ENCODE results near the gene ALCAM.
"Not testable (repeated sequence)": the region's sequence is repeated elsewhere in the genome, so short reads cannot be mapped to it uniquely, and the experiment has no call there.

The ALCAM gene

DNA sequence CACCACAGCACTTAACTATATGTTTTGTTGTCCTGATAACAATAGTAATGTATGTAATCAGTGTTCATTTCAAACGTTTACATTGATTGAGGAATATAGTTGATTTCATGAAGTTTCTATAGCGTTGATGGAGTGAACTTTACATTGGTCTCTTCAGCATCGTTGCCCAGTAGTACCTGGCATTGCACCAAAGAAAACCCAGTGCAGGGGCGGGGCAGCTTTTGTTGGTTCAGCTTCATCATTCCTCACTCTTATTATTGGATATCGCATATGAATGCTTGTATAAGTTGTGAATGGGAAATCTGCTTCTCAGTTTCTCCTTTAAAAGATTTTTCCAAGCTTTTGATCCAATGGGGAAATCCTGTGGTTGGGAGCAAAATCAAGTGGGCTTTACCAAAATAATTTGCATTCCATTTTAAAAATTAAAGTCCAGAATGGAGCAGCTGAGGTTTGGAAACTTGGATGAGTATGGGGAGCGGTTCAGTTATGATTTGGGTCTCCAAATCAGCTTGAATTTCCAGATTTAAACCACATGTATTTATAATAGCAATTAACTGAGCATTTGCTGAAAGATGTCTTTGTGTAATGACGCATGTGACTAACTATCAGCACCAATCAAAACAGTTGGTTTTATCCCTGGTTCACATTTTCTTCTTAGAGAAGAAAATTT is 213.7 kb downstream of the ALCAM start:
- no peak for DNase-seq (ENCODE audit: low read depth in 4 of 4, low spot score in 1 of 4)

DNA sequence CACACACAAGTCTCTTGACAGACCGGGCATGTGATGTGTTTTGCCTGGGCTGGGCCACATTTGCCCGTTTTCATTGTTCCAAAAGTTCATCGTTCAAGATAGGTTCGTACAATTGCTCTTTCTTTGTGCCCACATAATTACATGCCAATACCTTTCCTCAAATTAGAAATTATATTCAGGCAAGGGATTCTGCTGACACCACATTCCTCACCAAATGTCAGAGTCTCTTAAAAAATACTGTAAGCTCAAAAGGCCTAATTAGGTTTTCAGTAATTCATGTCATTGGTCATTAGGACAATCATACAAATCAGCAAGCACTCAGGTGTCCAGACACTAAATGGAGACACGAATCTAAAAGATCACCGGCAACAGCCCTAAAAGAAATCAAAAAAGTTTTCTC is 215.3 kb downstream of the ALCAM start:
- DNase-seq (ENCODE audit: low read depth in 4 of 4, low spot score in 1 of 4): no peak

DNA sequence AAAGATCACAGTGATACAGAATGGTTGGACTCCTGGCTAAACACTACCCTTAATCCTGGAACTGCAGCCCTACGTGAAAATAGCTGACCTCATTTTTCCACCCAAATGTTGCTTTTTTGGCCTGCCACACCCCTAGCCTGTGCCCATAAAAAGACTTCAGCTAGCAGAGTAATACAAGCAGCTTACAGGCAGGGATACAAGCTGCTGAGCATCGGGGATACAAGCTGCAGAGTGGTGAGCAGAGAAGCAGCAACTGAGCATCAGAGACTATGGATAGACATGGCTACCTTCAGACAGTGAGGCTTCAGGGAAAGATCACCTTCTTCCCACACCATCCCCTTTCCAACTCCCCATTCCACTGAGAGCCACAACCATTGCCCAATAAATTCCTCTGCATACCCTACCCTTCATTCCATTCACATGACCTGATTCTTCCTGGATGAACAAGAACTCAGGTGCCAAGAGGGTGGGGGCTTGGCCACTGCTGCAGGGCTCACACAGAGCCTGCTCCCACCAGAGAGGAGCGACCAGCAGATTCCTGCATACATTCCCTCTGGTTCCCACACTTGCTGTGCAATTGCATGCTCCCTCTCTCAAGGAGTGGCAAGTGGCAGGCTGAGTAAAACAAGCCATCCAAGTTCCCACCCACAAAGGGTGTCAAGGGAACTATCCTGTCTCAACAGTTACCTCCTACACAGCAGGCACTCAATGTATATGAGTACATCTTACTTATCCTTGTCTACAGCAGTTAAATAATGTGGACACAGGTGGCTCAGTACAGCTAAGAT is 217.5 kb downstream of the ALCAM start:
- no peak for DNase-seq (ENCODE audit: low read depth in 4 of 4, low spot score in 1 of 4)

DNA sequence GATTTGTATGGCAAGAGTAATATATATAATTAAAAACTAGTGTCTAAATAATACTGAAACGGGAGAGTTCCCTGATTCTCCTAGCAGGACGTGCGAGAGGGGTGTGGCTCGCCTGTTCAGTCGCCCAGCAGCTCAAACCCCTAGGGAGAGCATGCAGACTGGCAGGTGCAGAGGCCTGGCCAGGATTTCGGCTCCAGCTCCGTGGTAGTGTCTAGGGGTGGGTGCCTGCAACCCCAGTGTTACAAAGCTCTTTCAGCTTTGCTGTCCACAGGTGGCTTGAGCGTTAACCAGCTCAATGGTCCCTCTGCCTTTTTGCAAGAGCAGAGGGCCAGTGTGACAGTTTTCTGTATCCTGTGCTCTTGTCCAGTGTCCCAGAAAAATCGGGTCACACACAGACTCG is 226.6 kb downstream of the ALCAM start:
- no peak for DNase-seq (ENCODE audit: low read depth in 4 of 4, low spot score in 1 of 4)

DNA sequence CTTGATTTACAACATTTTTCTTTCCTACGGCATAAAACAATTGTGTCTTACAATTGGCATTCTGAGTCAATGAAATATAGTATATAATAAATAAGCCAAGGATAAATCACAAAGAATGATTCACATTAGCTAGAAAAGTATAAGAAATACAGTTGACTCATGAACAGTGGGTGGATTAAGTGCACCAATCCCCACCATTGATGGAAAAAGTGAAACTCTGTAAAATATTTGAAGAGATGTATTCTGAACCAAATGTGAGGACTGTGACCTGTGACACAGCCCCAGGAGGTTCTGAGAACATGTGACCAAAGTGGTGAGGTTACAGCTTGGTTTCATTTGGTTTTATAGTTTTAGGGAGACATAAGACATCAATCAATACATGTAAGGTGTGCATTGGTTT is 227.5 kb downstream of the ALCAM start:
- no peak for DNase-seq (ENCODE audit: low read depth in 4 of 4, low spot score in 1 of 4)

DNA sequence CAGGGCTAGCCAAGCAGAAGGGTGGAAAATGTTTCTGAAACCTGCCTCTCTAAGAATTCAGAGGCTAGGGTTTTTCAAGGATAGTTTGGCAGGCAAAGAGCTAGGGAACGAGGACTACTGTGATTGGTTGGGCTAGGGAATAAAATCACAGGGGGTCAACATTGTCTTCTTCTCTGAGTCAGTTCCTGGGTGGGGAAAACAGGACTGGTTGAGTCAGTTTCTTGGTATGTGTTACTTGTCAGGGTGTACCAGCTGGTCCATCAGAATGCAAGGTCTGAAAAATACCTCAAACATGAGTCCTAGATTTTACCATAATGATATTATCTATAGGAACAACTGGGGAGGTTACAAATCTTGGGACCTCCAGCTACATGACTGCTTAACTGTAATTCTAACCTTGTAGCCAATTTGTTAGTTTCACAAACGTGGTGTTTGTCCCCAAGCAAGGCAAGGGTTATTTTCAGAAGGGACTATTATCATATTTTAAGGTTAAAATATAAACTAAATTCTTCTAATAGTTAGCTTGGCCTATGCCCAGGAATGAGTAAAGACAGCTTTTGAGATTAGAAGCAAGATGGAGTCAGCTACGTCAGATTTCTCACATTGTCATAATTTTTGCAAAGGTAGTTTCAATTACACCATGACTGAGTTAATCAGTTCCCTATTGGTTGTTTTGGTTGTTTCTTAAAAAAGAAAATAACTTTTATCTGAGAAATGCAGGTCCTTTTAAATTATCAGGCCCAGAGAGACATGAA is 231.5 kb downstream of the ALCAM start:
- no peak for DNase-seq (ENCODE audit: low read depth in 4 of 4, low spot score in 1 of 4)

DNA sequence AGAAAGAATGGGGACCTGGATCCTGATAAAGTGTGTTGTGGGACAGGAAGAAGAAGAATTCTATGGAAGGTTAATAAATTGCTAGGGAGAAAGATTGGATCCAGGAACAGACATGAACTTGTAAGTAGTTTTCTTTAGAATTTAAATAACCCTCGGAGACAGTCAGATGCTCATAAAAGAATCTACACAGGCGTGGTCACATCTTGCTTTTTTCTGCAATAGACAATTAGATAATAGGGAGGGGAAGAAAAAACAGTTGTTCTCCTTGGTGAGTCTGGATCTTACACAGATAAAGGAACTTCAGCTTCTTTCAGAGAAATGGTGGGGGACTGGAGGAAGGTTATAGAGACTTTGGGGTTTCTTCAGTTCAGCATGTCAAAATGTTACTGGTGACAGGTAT is 232.6 kb downstream of the ALCAM start:
- DNase-seq (ENCODE audit: low read depth in 4 of 4, low spot score in 1 of 4): no peak

DNA sequence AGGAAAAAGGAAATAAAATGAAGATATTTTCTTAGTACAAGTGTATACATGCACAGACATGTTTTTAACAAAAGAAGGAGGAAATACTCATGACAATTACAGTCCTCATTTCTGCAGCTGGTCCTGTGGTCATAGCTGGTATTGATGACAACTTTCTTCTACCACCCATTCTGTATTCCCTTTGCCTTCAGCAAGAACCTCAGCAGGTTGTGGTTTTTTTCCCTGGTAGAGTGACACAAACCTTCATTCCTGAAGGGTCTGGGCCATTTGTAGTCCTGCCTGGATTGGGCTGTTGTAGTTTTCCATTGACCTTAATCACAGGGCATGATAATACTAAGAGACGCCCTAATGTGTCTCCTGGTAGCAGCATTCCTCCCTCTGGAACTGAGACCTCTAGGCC is 235.0 kb downstream of the ALCAM start:
- not testable (repeated sequence) for DNase-seq (ENCODE audit: low read depth in 4 of 4, low spot score in 1 of 4)

DNA sequence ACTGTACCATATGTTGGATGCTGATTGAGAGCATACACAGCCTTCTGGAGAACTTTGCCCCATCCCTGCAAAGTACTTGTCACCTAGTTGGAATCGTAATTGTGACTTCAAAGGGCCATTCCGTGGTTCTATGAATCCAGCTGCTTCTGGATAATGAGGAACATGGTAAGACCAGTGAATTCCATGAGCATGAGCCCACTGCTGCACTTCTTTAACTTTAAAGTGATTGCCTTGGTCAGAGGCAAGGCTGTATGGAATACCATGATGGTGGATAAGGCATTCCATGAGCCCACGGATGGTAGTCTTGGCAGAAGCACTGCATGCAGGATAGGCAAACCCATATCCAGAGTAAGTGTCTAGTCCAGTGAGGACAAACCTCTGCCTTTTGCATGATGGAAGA is 235.6 kb downstream of the ALCAM start:
- not testable (repeated sequence) for DNase-seq (ENCODE audit: low read depth in 4 of 4, low spot score in 1 of 4)

DNA sequence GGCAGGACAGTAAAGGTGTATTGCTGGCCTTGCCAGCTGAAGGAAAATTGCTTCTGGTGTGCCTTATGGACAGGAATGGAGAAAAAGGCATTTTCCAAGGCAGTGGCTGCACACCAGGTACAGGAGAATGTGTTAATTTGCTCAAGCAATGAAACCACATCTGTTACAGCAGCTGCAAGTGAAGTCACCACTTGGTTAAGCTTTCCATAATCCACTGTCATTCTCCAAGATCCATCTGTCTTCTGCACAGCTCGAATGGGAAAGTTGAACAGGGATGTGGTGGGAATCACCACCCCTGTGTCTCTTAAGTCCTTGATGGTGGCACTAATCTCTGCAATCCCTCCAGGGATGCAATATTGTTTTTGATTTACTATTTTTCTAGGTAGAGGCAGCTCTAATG is 236.8 kb downstream of the ALCAM start:
- DNase-seq (ENCODE audit: low read depth in 4 of 4, low spot score in 1 of 4): not testable (repeated sequence)

DNA sequence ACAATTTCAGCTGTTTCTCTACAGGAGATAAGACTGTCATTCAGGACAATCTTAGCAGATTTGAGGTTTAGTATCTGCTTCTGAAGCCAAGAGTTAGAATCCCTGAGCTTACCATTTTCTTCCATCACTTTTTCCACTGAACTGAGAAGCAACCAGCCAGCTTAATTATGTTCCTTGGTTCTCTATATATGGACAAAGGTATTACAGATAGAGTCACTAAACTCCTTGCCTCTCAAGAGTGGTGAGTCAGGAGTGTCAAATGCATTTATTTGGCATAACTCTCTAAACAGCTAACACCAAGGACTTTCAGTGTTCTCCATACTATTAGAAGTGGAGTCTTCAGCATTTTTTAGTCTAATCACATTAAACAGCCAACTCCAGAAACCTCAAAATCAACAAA is 239.3 kb downstream of the ALCAM start:
- no peak for DNase-seq (ENCODE audit: low read depth in 4 of 4, low spot score in 1 of 4)

DNA sequence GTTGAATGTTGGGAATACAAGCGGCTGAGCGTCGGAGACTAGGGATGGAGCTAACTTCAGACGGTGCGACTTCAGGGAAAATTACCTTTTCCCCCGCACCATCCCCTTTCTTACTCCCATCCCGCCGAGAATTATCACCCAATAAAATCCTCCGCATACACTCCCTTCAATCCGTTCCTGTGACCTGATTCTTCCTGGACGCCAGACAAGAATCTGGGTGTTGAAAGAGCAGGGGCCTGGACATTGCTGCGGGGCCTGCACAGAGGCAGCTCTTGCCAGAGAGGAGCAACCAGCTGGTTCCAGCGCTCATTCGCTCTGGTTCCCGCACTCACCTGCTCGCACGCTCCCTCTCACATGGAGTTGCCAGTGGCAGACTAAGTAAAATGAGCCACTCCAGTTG is 241.9 kb downstream of the ALCAM start:
- DNase-seq (ENCODE audit: low read depth in 4 of 4, low spot score in 1 of 4): no peak

DNA sequence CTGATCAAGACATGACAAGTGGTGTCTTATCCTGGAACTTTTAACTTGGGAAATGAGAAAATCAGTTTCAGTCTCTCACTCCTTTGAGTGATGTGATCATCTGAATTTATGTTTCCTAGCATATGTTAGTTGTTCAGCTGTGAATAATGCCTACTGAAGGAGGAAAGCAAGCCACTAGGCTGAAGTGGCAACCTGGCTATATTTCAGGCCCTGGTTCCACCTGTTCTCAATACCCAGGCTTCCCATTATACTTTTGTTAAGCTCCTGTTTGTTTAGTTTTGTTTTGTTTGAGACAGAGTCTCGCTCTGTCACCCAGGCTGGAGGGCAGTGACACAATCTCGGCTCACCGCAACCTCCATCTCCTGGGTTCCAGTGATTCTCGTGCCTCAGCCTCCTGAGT is 243.8 kb downstream of the ALCAM start:
- DNase-seq (ENCODE audit: low read depth in 4 of 4, low spot score in 1 of 4): no peak

DNA sequence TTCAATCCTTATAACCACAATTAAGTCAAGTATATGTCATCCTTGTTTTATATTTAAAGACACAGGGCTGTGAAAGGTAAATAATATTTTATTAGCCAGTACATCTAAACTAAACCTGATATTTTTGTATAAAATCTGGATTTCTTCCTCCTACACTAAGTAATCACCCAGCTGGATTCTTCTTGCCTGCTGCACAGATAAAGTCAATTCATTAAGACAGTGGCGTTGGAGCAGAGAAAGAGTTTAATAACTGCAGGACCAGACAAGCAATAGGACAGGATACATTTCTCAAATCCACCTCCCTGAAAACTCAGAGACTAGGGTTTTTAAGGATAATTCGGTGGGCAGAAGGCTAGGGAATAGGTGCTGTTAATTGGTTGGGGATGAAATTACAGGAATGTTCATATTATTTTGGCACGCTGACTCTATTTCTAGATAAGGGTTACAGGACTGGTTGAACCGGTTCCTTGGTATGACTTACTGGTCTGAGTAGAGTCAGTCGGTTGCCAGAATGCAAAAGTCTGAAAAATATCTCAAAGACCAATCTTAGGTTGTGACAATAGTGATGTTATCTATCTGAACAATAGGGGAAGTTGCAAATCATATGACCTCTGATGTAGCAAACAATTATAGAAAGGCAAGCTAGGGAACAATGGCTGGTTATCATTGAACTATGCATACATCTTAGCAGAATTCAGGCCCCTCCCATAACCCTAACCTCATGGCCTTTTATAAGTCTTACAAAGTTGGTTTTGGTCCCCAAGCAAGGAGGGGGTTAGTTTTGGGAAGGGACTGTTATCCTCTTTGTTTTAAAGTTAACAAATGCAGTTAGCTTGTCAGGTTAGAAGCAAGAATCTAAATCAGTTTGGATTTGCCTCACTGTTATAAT is 244.8 kb downstream of the ALCAM start:
- no peak for DNase-seq (ENCODE audit: low read depth in 4 of 4, low spot score in 1 of 4)

DNA sequence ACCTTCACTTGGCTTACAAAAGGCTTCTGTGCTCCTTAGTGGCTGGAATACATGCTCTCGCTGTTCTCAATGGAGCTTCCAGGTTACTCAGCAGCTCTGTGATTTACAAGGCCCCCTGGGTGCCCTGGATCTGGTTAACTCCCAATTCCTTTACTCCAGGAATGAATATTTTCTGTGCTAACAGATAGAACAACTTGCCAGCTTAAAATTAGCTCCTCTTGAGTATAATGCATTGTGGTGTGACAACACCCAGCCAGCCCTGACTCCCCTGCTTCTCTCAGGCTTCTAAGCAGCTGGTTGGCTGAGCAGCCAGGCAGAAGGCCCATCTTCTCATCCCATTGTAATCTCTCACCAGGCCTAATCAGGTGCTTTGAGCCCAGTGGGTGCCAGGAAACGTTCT is 246.4 kb downstream of the ALCAM start:
- DNase-seq (ENCODE audit: low read depth in 4 of 4, low spot score in 1 of 4): no peak

DNA sequence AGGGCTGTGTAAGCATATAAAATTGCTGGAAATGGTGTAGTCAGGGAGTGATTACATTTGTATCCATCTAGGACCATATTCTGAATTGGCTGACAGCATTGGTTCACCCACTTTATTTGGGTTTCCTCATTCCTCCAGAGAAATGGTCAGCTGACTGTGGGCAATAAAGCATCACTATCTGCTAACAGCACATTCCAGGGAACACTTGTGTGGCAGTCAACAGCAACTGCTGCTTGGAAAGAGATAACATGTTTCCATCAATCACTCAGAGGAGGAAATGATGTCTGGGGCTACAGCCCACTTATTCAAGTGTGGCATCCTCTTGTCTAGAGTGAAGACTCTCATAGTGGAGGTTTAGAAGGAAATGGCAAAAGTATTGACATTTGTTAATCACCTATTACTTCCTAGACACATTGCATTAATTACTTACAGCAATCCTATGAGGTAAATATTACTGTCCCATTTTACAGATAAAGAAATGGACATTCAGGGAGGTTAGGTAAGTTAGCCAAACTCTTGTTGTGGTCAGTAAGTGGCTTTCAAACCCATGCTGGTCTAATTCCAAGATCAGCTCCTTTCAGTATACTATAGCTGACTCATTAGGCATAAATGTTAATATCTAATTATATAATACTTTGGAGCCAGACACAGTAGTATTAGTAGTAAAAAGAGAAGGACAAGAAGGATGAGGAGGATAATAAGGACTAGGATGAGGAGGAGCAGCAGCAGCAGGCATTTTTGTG is 247.8 kb downstream of the ALCAM start:
- DNase-seq (ENCODE audit: low read depth in 4 of 4, low spot score in 1 of 4): no peak

DNA sequence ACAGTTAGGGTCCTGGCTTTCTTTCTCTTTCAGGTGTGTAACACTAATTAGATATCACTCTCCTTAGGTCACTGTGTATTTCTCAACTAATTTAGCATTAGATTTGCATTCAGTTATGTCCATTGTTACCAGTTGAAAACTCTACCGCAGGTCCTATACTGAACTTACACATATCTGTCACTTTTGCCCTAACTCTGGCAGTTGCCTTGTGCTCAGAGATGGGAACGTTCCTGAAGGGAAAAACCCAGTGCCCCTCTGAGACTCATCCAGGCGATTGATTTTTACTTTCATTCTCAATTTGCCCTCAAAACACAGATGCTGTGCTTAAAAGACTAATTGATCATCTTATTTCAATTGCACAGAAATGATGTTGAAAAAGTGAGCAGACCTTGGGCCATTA is 249.1 kb downstream of the ALCAM start:
- no peak for DNase-seq (ENCODE audit: low read depth in 4 of 4, low spot score in 1 of 4)

DNA sequence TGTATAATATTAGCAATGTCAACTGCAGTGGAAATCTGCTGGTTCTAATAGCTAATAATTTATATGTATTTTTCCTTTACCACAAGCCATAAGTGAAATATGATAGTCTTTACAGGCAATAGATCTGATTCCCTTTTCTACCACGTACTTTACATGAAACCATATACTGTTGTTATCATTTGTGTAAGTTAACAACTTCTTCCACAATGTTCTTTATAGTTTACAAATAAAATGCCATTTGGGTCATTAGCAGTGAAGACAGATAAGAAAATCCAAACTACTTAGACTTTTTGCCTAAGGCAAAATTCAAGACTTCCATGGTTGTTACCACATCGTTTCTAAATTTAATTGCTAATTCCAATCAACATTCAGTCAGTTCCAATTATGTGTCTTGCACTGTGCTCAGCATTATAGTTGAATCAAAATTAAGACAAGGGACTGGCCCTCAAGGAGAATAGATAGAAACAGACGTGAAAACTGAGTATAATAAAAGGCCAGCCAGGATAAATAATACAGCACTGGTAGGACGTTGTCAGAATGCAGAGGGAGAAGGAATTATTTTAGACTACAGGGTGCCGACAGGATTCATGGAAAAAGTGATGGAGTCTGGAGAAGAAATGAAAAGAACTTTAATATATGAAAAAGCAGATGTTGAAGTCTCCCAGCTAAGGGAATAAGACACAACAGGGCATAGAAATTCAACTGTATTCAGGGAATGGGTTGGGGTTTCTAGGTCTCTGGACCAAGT is 249.8 kb downstream of the ALCAM start:
- DNase-seq (ENCODE audit: low read depth in 4 of 4, low spot score in 1 of 4): no peak

DNA sequence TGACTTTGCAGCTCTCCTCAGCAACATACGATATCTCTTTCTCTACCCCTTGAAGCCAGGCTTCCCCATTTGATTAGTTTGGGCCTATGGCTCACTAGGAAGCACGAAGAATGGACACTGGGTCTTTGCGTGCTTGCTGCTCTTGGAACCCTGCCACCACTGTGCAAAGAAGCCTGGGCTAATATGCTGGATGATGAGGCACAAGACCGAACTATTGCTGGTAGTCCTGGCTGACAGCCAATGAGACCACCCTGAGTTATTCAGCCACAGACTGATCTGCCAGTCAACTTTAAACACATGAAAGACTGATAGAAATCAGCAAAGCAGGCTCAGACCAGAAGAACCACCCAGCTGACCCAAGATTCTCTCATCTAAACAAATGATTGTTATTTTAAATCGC is 251.8 kb downstream of the ALCAM start:
- DNase-seq (ENCODE audit: low read depth in 4 of 4, low spot score in 1 of 4): no peak

DNA sequence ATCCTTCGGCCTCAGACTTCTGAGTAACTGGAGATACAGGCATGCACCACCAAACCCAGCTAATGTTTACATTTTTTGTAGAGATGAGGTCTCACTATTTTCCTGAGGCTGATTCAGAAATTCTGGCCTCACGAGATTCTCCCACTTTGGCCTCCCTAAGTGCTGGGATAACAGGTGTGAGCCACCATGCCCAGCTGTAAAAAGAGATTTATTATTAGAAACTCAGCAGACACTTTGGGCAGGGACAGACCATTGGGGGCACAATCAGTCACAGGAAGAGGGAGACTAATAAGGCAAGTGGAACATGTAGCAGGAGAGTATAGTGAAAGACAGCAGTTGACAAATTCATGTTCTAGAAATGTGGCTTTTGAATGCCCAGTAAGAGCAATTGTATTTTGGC is 252.9 kb downstream of the ALCAM start:
- DNase-seq (ENCODE audit: low read depth in 4 of 4, low spot score in 1 of 4): no peak
